HG03045 (cell line): ENCODE results near the gene FRMD6.
"Not testable (repeated sequence)": the region's sequence is repeated elsewhere in the genome, so short reads cannot be mapped to it uniquely, and the experiment has no call there.

Experiments used
- ATAC-seq: cut with Tn5 transposase; IDR thresholded peaks from one replicate; pipeline ENCODE4 v1.9.1; 2021; ENCODE audit warnings: mild to moderate bottlenecking, moderate library complexity; ENCODE audit not compliant: unreplicated experiment

The FRMD6 gene

GRCh38 chr14:51717766-51718165, 66.1 kb downstream of the FRMD6 start:
- ATAC-seq = no peak

- no peak for ATAC-seq
Measured at GRCh38 chr14:51719955-51720354, 68.2 kb downstream of the FRMD6 start.

GRCh38 chr14:51723990-51724389, 72.3 kb downstream of the FRMD6 start:
- no peak for ATAC-seq

GRCh38 chr14:51724650-51725049, 72.9 kb downstream of the FRMD6 start:
- ATAC-seq = no peak

- no peak for ATAC-seq
Measured at GRCh38 chr14:51725061-51725460, 73.4 kb downstream of the FRMD6 start.

- no peak for ATAC-seq
Measured at GRCh38 chr14:51726166-51726899, 74.6 kb downstream of the FRMD6 start.

GRCh38 chr14:51727526-51727925, 75.8 kb downstream of the FRMD6 start:
- ATAC-seq = no peak

- ATAC-seq = no peak
Measured at GRCh38 chr14:51730098-51730497, 78.4 kb downstream of the FRMD6 start.

- no peak for ATAC-seq
Measured at GRCh38 chr14:51730684-51731083, 79.0 kb downstream of the FRMD6 start.

GRCh38 chr14:51732494-51733112, 80.9 kb downstream of the FRMD6 start:
- ATAC-seq = no peak

GRCh38 chr14:51733147-51733546, 81.4 kb downstream of the FRMD6 start:
- no peak for ATAC-seq

- no peak for ATAC-seq
Measured at GRCh38 chr14:51735851-51736250, 84.1 kb downstream of the FRMD6 start.

- ATAC-seq = no peak
Measured at GRCh38 chr14:51738754-51739153, 87.0 kb downstream of the FRMD6 start.

GRCh38 chr14:51743588-51744000, 91.9 kb downstream of the FRMD6 start:
- no peak for ATAC-seq

- no peak for ATAC-seq
Measured at GRCh38 chr14:51744372-51745130, 92.8 kb downstream of the FRMD6 start.

GRCh38 chr14:51746823-51747222, 95.1 kb downstream of the FRMD6 start:
- not testable (repeated sequence) for ATAC-seq

- ATAC-seq = no peak
Measured at GRCh38 chr14:51750542-51750941, 98.8 kb downstream of the FRMD6 start.

GRCh38 chr14:51751611-51752345, 100.1 kb downstream of the FRMD6 start:
- not testable (repeated sequence) for ATAC-seq

- ATAC-seq = not testable (repeated sequence)
Measured at GRCh38 chr14:51757756-51758155, 106.0 kb downstream of the FRMD6 start.

- no peak for ATAC-seq
Measured at GRCh38 chr14:51759950-51760349, 108.2 kb downstream of the FRMD6 start.

GRCh38 chr14:51765726-51766125, 114.0 kb downstream of the FRMD6 start:
- not testable (repeated sequence) for ATAC-seq
